GM23338 (cell line): ENCODE results near the gene SLC26A11. TPM values are rescaled to one million over a fixed set of nuclear protein-coding genes. Genes with fewer than 3 reads are reported as not detected.
A peak's percentile ranks its signal among the peaks of the same experiment; 100 is the strongest.

ENCODE experiments used
- ATAC-seq: fragments of 200-7000 bp; cut with Tn5 transposase; 3 replicates; pipeline ENCODE4 v1.9.1; 2020
- DNase-seq: peaks from one replicate; pipeline ENCODE4 v3.0.0-alpha.2; 2015; ENCODE audit warnings: low spot score
- H2AFZ ChIP-seq: fragments of 200-600 bp; sonication (generic); 2 replicates; pipeline ENCODE4 v1.8.0; 2016; ENCODE audit warnings: antibody characterized with exemption, mild to moderate bottlenecking, moderate library complexity
- H3F3A ChIP-seq: fragments of 200-600 bp; sonication (generic); replicated peaks from 2 replicates; pipeline ENCODE4 v1.8.0; 2017; ENCODE audit warnings: antibody characterized with exemption, mixed run types, low read depth
- H3K27ac ChIP-seq: fragments of 200-600 bp; sonication (generic); 2 replicates; pipeline ENCODE4 v1.6.1; 2016; ENCODE audit warnings: low read depth
- H3K27me3 ChIP-seq: fragments of 200-600 bp; sonication (generic); 2 replicates; pipeline ENCODE4 v1.8.0; 2016; ENCODE audit warnings: mild to moderate bottlenecking, mixed run types, moderate library complexity; ENCODE audit not compliant: insufficient read depth
- H3K36me3 ChIP-seq: fragments of 200-600 bp; sonication (generic); 2 replicates; pipeline ENCODE4 v1.8.0; 2016; ENCODE audit warnings: mild to moderate bottlenecking; ENCODE audit not compliant: insufficient read depth
- H3K4me1 ChIP-seq: fragments of 200-600 bp; sonication (generic); 2 replicates; pipeline ENCODE4 v1.8.0; 2016; ENCODE audit warnings: mild to moderate bottlenecking, moderate library complexity; ENCODE audit not compliant: insufficient read depth
- H3K4me2 ChIP-seq: fragments of 200-600 bp; sonication (generic); 2 replicates; pipeline ENCODE4 v1.7.1; 2017; ENCODE audit warnings: mixed run types
- H3K4me3 ChIP-seq: fragments of 200-600 bp; sonication (generic); 2 replicates; pipeline ENCODE4 v1.6.1; 2016; ENCODE audit warnings: mixed run types
- H3K79me2 ChIP-seq: fragments of 200-600 bp; sonication (generic); replicated peaks from 2 replicates; pipeline ENCODE4 v1.8.0; 2017; ENCODE audit warnings: mild to moderate bottlenecking; ENCODE audit not compliant: insufficient read depth
- H3K9me2 ChIP-seq: fragments of 200-600 bp; sonication (generic); 2 replicates; pipeline ENCODE4 v1.8.0; 2017; ENCODE audit not compliant: insufficient read depth
- H4K20me1 ChIP-seq: fragments of 200-600 bp; sonication (generic); replicated peaks from 2 replicates; pipeline ENCODE4 v1.8.0; 2017; ENCODE audit warnings: mild to moderate bottlenecking; ENCODE audit not compliant: insufficient read depth
- H3K27ac Mint-ChIP-seq: 2 replicates; pipeline ENCODE4 v1.8.0; 2020; ENCODE audit warnings: inconsistent platforms, mild to moderate bottlenecking, moderate library complexity, mixed read lengths
- H3K27me3 Mint-ChIP-seq: 3 replicates; pipeline ENCODE4 v1.8.0; 2022; ENCODE audit warnings: low read depth, mild to moderate bottlenecking, moderate library complexity, mixed read lengths, inconsistent platforms; ENCODE audit not compliant: insufficient read depth, poor library complexity
- H3K36me3 Mint-ChIP-seq: 3 replicates; pipeline ENCODE4 v1.8.0; 2021; ENCODE audit warnings: low read depth, mild to moderate bottlenecking, inconsistent platforms, moderate library complexity, mixed read lengths
- H3K4me1 Mint-ChIP-seq: 3 replicates; pipeline ENCODE4 v1.8.0; 2020; ENCODE audit warnings: mild to moderate bottlenecking, inconsistent platforms, mixed read lengths
- H3K4me3 Mint-ChIP-seq: 3 replicates; pipeline ENCODE4 v1.8.0; 2021; ENCODE audit warnings: moderate library complexity, mild to moderate bottlenecking, inconsistent platforms, mixed read lengths
- H3K9me3 Mint-ChIP-seq: 3 replicates; pipeline ENCODE4 v1.8.0; 2020; ENCODE audit warnings: moderate library complexity, mild to moderate bottlenecking, inconsistent platforms, mixed read lengths
- CREB1 ChIP-seq: fragments of 250-450 bp; sonication (Bioruptor Pico); IDR thresholded peaks from 2 replicates; pipeline ENCODE4 v1.5.0; 2020; ENCODE audit warnings: low read depth, mild to moderate bottlenecking, moderate library complexity
- EZH2 ChIP-seq: fragments of 200-600 bp; sonication (generic); IDR thresholded peaks from one replicate; pipeline ENCODE4 v1.8.0; 2017; ENCODE audit warnings: antibody characterized with exemption, mild to moderate bottlenecking, low read depth; ENCODE audit not compliant: unreplicated experiment
- EZH2phosphoT487 ChIP-seq: fragments of 200-600 bp; sonication (generic); IDR thresholded peaks from one replicate; pipeline ENCODE4 v1.8.1; 2018; ENCODE audit warnings: antibody characterized with exemption; ENCODE audit not compliant: unreplicated experiment
- NANOG ChIP-seq: IDR thresholded peaks from 2 replicates; pipeline ENCODE4 v1.6.1; 2016; ENCODE audit warnings: antibody characterized with exemption, borderline replicate concordance
- ZNF331 ChIP-seq: fragments of 250-450 bp; sonication (Bioruptor Pico); IDR thresholded peaks from 2 replicates; pipeline ENCODE4 v1.5.0; 2020; ENCODE audit warnings: low read depth, mild to moderate bottlenecking, moderate library complexity
- polyA plus RNA-seq: library from polyadenylated mRNA; unstranded; fragments of >200 nt; fragmentation: Nextera tagmentation; extraction: Ambion mirVana; gene quantifications from 2 replicates; pipeline ENCODE4 v1.2.1, GENCODE V29; 2016
- total RNA-seq: library from RNA; depleted of rRNA; stranded (reverse); fragments of >200 nt; shearing (Covaris generic); gene quantifications from 2 replicates; pipeline ENCODE4 v1.2.3, GENCODE V29; 2014
- TF ChIP-seq, protein P1 (sequence below): fragments of 250-450 bp; sonication (Bioruptor Pico); IDR thresholded peaks from 2 replicates; pipeline ENCODE4 v1.5.0; 2020; ENCODE audit warnings: mild to moderate bottlenecking, moderate library complexity

The SLC26A11 gene
- total and polyA plus RNA-seq, 2 experiments from 2014 or later, result 10.9 to 23.0 TPM

DNA sequence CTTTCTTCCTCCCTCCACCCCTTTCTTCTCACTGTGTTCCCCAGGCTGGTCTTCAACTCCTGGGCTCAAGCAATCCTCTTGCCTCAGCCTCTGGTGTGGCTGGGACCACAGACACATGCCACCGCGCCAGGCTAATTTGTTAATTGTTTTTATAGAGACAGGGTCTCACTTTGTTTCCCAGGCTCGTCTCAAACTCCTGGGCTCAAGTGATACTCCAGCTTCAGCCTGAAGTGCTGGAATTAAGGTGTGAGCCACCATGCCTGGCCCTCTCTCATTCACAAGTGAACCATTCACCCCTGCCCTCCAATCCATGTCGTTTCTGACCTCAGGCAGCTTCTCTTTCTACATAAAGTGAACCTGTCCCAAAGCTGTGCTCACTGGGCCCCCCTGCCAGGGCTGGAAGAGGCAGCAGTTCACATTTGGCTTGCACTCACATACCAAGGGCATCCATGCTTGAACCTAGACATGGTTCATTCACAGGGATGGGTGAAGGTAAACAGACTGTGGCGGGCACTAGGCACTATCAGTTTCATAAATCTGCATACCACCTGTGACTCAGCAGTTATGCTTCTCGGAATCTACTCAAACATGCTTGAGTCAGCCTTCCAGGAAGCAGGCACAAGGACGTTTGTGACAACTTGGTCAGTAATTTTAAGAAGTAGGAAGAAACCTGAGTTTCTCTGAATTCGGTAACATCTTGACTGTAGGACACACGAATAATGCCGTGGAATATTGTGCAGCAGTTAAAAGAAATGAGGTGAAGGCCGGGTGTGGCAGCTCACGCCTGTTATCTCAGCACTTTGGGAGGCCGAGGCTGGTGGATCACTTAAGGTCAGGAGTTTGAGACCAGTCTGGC lies 34.4 kb downstream of the SLC26A11 start:
- H3K27ac Mint-ChIP-seq, result peak overlapping the region; percentile 75; the same call in 1 of the 2 replicates

DNA sequence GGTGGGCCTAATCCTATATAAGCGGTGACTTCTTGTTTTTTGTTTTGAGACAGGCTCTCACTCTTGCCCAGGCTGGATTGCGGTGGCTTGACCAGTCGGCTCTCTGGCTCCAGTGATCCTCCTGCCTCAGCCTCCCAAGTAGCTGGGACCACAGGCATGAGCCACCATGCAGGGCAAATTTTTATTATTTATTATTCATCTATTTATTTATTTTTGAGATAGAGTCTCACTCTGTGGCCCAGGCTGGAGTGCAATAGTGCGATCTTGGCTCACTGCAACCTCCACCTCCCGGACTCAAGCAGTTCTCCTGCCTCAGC lies 35.8 kb downstream of the SLC26A11 start:
- peaks cover 29% of the 10 kb centered on the region for H3F3A ChIP-seq
- no peaks in the 10 kb centered on the region for H3K79me2 ChIP-seq
- Mint-ChIP-seq H3K9me3 (no peaks in the 10 kb centered on the region), H3K36me3 (no peaks in the 10 kb centered on the region), H3K27ac (no peak overlapping the region), H3K4me3 (no peak overlapping the region), H3K4me1 (peaks cover 33% of the 10 kb centered on the region), H3K27me3 (peaks cover 19% of the 10 kb centered on the region)
- H3K4me2 ChIP-seq, result no peak overlapping the region
- no peak for ATAC-seq
- TF ChIP-seq CREB1 (CRISPR knock-in tag), result no peak
- no peak for TF ChIP-seq EZH2
- TF ChIP-seq, protein P1, sequence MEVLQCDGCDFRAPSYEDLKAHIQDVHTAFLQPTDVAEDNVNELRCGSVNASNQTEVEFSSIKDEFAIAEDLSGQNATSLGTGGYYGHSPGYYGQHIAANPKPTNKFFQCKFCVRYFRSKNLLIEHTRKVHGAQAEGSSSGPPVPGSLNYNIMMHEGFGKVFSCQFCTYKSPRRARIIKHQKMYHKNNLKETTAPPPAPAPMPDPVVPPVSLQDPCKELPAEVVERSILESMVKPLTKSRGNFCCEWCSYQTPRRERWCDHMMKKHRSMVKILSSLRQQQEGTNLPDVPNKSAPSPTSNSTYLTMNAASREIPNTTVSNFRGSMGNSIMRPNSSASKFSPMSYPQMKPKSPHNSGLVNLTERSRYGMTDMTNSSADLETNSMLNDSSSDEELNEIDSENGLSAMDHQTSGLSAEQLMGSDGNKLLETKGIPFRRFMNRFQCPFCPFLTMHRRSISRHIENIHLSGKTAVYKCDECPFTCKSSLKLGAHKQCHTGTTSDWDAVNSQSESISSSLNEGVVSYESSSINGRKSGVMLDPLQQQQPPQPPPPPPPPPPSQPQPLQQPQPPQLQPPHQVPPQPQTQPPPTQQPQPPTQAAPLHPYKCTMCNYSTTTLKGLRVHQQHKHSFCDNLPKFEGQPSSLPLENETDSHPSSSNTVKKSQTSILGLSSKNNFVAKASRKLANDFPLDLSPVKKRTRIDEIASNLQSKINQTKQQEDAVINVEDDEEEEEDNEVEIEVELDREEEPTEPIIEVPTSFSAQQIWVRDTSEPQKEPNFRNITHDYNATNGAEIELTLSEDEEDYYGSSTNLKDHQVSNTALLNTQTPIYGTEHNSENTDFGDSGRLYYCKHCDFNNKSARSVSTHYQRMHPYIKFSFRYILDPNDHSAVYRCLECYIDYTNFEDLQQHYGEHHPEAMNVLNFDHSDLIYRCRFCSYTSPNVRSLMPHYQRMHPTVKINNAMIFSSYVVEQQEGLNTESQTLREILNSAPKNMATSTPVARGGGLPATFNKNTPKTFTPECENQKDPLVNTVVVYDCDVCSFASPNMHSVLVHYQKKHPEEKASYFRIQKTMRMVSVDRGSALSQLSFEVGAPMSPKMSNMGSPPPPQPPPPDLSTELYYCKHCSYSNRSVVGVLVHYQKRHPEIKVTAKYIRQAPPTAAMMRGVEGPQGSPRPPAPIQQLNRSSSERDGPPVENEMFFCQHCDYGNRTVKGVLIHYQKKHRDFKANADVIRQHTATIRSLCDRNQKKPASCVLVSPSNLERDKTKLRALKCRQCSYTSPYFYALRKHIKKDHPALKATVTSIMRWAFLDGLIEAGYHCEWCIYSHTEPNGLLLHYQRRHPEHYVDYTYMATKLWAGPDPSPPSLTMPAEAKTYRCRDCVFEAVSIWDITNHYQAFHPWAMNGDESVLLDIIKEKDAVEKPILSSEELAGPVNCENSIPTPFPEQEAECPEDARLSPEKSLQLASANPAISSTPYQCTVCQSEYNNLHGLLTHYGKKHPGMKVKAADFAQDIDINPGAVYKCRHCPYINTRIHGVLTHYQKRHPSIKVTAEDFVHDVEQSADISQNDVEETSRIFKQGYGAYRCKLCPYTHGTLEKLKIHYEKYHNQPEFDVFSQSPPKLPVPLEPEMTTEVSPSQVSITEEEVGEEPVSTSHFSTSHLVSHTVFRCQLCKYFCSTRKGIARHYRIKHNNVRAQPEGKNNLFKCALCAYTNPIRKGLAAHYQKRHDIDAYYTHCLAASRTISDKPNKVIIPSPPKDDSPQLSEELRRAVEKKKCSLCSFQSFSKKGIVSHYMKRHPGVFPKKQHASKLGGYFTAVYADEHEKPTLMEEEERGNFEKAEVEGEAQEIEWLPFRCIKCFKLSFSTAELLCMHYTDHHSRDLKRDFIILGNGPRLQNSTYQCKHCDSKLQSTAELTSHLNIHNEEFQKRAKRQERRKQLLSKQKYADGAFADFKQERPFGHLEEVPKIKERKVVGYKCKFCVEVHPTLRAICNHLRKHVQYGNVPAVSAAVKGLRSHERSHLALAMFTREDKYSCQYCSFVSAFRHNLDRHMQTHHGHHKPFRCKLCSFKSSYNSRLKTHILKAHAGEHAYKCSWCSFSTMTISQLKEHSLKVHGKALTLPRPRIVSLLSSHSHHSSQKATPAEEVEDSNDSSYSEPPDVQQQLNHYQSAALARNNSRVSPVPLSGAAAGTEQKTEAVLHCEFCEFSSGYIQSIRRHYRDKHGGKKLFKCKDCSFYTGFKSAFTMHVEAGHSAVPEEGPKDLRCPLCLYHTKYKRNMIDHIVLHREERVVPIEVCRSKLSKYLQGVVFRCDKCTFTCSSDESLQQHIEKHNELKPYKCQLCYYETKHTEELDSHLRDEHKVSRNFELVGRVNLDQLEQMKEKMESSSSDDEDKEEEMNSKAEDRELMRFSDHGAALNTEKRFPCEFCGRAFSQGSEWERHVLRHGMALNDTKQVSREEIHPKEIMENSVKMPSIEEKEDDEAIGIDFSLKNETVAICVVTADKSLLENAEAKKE (CRISPR knock-in tag), result no peak
- no peak overlapping the region for H2AFZ ChIP-seq
- H3K9me2 ChIP-seq, result no peaks in the 10 kb centered on the region
- H3K36me3 ChIP-seq, result no peaks in the 10 kb centered on the region
- no peak overlapping the region for H3K27ac ChIP-seq
- no peak for DNase-seq
- no peak overlapping the region for H3K4me3 ChIP-seq
- peaks cover 27% of the 10 kb centered on the region for H3K4me1 ChIP-seq
- no peaks in the 10 kb centered on the region; the same call in 1 of the 2 replicates for H4K20me1 ChIP-seq
- H3K27me3 ChIP-seq, result no peaks in the 10 kb centered on the region

More for the DNA sequence above, 34.4 kb downstream of the SLC26A11 start:
- Histone ChIP-seq H4K20me1 (no peaks in the 10 kb centered on the region; the same call in 1 of the 2 replicates), H3K9me2 (no peaks in the 10 kb centered on the region), H3K79me2 (no peaks in the 10 kb centered on the region), H3K4me3 (no peak overlapping the region), H3K27ac (peak overlapping the region; percentile 63), H3K4me2 (no peak overlapping the region), H2AFZ (no peak overlapping the region), H3F3A (peaks cover 28% of the 10 kb centered on the region), H3K27me3 (no peaks in the 10 kb centered on the region), H3K4me1 (peaks cover 27% of the 10 kb centered on the region), H3K36me3 (no peaks in the 10 kb centered on the region)
- peaks cover 31% of the 10 kb centered on the region for H3K4me1 Mint-ChIP-seq
- no peaks in the 10 kb centered on the region for H3K9me3 Mint-ChIP-seq
- ATAC-seq (no peak), DNase-seq (no peak)
- TF ChIP-seq CREB1 (CRISPR knock-in tag) (no peak), ZNF331 (CRISPR knock-in tag) (no peak), NANOG (no peak), EZH2phosphoT487 (no peak)
- no peak overlapping the region for H3K4me3 Mint-ChIP-seq
- no peaks in the 10 kb centered on the region for H3K36me3 Mint-ChIP-seq
- peaks cover 17% of the 10 kb centered on the region for H3K27me3 Mint-ChIP-seq
